NK-92 (cell line): ENCODE measurements around the gene ST7L.

Experiments
- DNase-seq: peaks from one replicate; lab custom pipeline; 2025; ENCODE audit not compliant: unreplicated experiment; lab: John Stamatoyannopoulos, UW

The ST7L gene

DNA sequence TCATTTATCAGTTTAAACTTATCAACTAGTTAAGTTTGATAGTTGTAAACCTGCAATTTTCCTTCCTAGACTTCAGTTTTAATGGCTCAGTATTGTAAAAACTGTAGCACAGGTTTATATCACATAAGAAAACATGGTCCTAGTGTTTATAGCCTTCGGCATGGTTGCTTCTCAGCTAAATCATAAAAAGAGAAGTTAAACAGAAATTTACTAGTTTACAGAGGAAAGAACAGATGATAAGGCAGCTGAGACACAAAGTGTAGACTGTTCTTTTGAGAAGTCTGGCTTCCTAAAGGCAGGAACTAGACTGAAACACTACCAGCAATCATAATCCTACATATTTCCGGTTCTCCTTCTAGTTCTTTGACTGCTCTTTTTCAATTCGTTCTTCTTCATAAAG lies 70.4 kb downstream of the ST7L start:
- no peak for DNase-seq

GRCh38 chr1:112546076-112546475 lies 72.9 kb downstream of the ST7L start:
- no peak for DNase-seq

DNA sequence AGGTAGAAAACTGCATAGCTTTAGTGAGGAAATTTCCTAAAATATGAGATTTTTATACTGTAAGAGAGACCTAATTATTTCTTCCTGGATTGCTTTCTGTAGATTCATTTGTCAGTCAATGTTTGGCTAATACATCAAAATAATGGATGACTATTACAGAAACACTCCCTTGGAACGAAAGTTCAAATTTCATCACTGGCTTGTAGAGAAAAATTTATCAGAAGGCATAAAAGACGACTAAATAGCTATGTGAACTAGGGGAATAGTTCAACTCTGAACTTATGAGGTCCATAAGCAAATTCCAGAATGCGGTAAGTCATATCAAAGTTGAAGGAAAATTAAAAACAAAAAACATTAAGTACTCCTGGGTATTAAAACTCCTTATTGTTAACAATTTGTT lies 74.2 kb downstream of the ST7L start:
- DNase-seq: no peak

- no peak for DNase-seq
Measured at GRCh38 chr1:112544011-112544688, 74.8 kb downstream of the ST7L start.

DNA sequence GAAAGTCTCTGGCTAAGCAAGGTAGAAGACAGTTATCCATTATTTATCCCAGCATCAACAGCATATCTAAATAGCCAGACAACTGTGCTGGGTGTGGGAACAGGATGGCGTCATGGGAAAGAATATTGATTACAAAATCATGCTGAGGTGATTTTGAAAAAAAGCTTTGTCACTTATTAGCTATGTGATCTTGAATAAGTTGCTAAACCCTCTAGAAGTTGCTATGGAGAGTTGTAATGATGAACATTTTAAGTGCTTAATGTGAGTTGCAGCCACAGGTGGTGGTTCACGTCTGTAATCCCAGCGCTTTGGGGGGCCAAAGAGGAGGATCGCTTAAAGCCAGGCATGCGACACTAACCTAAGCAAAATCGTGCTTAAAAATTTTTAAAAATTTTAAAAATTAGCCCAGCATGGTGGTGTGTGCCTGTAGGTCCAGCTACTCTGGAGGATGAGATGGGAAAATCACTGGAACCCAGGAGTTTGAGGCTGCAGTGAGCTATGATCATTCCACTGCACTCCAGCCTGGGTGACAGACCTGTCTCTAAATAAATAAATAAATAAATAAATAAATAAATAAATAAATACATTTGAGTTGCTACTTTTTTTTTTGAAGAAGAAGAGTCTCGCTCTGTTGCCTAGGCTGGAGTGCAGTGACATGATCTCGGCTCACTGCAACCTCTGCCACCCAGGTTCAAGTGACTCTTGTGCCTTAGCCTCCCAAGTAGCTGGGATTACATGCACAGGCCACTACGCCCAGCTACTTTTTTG lies 76.6 kb downstream of the ST7L start:
- no peak for DNase-seq

DNA sequence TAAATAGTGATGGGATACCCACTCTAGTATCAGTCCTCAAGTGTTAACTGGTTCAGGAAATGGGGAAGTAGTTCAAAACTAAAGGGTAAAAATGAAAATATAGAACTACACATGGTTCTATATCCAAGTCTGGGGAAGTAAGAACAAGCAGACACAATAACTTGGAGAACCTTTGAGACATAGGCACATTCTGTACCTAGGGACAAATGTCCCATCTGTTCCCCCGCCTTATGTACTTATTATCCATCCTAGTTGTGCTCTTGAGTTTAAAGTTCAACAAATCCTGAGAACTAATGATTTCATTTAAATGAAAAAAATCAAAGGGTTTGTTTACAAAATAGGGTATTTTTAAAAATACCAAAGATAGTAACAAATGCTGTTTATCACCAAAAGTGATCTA lies 77.6 kb downstream of the ST7L start:
- no peak for DNase-seq

- DNase-seq: no peak
Measured at GRCh38 chr1:112540226-112540794, 78.6 kb downstream of the ST7L start.

- DNase-seq: no peak
Measured at GRCh38 chr1:112538883-112539282, 80.1 kb downstream of the ST7L start.

- no peak for DNase-seq
Measured at GRCh38 chr1:112537456-112537855, 81.5 kb downstream of the ST7L start.

GRCh38 chr1:112536561-112536960 lies 82.4 kb downstream of the ST7L start:
- no peak for DNase-seq

DNA sequence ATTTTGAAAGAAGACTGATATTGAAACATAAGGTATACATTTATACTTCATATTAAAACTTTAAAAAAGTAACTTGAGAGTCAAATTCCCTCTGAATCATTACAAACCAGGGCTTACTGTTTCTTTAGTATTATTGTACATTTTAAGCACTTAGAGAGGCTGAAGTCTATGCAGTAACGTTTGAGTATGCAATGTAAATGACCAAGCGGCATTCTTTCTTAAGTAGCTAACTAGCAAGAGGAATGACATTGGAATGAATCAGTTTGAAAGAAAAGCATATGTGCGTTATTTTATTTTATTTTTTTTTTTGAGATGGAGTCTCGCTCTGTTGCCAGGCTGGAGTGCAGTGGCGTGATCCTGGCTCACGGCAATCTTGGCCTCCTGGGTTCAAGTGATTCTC lies 85.9 kb downstream of the ST7L start:
- no peak for DNase-seq

DNA sequence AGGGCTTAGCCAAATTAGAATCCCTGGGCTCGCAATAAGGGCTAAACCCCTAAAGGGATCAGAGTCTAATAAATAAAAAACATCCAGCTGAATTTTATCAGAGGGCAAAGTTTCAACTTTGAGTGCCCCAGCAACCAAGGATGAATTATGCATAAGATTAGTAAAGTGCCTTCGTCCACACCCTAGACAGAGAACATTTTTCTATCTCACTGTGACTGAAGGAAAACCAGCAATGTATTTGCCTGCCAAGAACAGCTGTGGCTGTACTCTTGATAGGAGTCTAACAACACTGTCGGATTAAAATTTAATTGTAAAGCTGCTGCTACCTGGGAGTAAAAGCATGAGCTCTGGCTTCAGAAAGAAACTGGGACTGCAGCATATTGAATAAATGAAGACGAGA lies 86.9 kb downstream of the ST7L start:
- no peak for DNase-seq

DNA sequence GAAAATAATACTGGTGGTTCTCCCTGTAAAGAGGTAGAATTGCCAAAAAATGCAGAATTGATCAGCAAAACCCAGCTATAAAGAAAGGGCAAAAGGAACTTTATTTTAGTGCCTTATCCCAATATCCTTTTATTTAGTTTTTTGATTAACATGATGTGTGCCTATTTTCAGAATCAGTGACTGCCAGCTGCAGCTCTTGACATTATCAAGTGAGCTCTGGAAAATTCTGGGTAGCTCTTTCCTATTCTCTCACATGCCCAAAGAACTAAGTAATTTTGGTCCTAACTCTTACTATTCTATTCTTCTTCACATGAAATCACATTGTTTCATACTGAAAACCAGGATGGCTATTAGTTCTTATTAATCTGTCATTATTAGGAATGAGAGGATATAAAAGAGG lies 88.1 kb downstream of the ST7L start:
- DNase-seq: no peak

- DNase-seq: no peak
Measured at GRCh38 chr1:112529301-112529700, 89.6 kb downstream of the ST7L start.

- DNase-seq: no peak
Measured at GRCh38 chr1:112528076-112528475, 90.9 kb downstream of the ST7L start.

GRCh38 chr1:112527266-112528010 lies 91.5 kb downstream of the ST7L start:
- DNase-seq: no peak

GRCh38 chr1:112524986-112525385 lies 94.0 kb downstream of the ST7L start:
- no peak for DNase-seq

GRCh38 chr1:112524251-112524650 lies 94.7 kb downstream of the ST7L start:
- DNase-seq: no peak

DNA sequence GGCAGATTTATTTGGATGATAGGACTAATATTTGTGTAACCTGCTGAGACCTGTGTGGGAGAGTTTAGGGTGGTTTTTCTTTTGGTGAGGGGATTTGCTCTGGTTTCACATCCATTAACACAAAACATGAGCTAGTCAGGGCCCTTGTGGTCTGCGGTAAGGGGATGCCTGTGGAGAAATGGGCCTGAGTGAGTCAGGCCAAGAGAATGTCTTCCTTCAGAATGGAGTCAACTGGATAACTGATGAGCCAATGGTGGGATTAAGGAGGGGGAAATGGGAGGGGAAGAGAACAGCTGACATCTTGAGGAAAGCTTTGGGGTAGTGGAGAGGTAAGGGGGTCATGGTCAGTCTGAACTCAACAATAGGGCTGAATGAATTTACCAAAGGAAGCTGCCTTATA lies 96.3 kb downstream of the ST7L start:
- DNase-seq: no peak

GRCh38 chr1:112520166-112520565 lies 98.8 kb downstream of the ST7L start:
- DNase-seq: no peak

- DNase-seq: no peak
Measured at GRCh38 chr1:112518186-112518585, 100.8 kb downstream of the ST7L start.

DNA sequence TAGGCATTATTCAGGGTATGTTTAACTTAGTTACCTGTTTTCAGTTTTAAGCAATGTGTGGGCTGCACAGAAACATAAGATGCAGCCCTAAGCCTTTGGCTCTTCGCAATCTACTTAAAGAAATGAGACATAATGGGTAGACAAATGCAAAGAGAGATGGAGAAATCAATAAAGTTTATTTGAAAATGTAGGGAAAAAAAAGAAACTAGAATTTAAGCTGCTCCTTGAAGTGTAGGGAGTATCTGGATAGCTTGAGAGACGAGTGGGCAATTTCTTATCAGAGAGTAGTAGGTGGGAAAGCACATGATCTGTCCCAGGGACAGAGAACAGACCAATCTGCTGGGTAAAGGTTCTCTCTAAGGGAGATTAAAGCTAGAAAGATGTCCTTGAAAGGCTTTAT lies 101.3 kb downstream of the ST7L start:
- no peak for DNase-seq
